GM19463 (cell line): Measurements from ENCODE around the gene JMJD8.

ENCODE experiments used
- ATAC-seq: cut with Tn5 transposase; IDR thresholded peaks from one replicate; pipeline ENCODE4 v1.9.1; 2021; ENCODE audit warnings: mild to moderate bottlenecking, moderate library complexity; ENCODE audit not compliant: unreplicated experiment

JMJD8 gene

GRCh38 chr16:710500-711075, 26.5 kb upstream of the JMJD8 start:
- no peak for ATAC-seq

- no peak for ATAC-seq
Measured at GRCh38 chr16:709566-710499, 25.7 kb upstream of the JMJD8 start.

GRCh38 chr16:708959-709358, 24.8 kb upstream of the JMJD8 start:
- no peak for ATAC-seq

- ATAC-seq, result no peak
Measured at GRCh38 chr16:708019-708418, 23.9 kb upstream of the JMJD8 start.

GRCh38 chr16:707062-707538, 23.0 kb upstream of the JMJD8 start:
- no peak for ATAC-seq

- ATAC-seq, result no peak
Measured at GRCh38 chr16:706189-707061, 22.3 kb upstream of the JMJD8 start.

- no peak for ATAC-seq
Measured at GRCh38 chr16:705431-706188, 21.5 kb upstream of the JMJD8 start, which contains the start of gene FBXL16. TSS of gene FBXL16 (minus strand) at chr16:705801. CDS start at chr16:697405, 8,396 bp downstream.

- no peak for ATAC-seq
Measured at GRCh38 chr16:704552-705380, 20.6 kb upstream of the JMJD8 start.

- ATAC-seq, result no peak
Measured at GRCh38 chr16:704047-704446, 19.9 kb upstream of the JMJD8 start.

- ATAC-seq, result no peak
Measured at GRCh38 chr16:703406-703805, 19.3 kb upstream of the JMJD8 start.

- ATAC-seq, result no peak
Measured at GRCh38 chr16:702341-702740, 18.2 kb upstream of the JMJD8 start.

- no peak for ATAC-seq
Measured at GRCh38 chr16:700684-701584, 16.8 kb upstream of the JMJD8 start.

- no peak for ATAC-seq
Measured at GRCh38 chr16:698911-699671, 15.0 kb upstream of the JMJD8 start.

- no peak for ATAC-seq
Measured at GRCh38 chr16:695355-696089, 11.4 kb upstream of the JMJD8 start.

- no peak for ATAC-seq
Measured at GRCh38 chr16:694863-695354, 10.8 kb upstream of the JMJD8 start.

- ATAC-seq, result no peak
Measured at GRCh38 chr16:694187-694862, 10.2 kb upstream of the JMJD8 start.
